ENCODE data around the gene MAP1B. TPM values are rescaled to one million over a fixed set of nuclear protein-coding genes. Genes with fewer than 3 reads are reported as not detected.

The MAP1B gene
- polyA plus RNA-seq, 2 of the 4 experiments (the other 2 are of a cell fraction) = 40.2 to 73.0 TPM

DNA sequence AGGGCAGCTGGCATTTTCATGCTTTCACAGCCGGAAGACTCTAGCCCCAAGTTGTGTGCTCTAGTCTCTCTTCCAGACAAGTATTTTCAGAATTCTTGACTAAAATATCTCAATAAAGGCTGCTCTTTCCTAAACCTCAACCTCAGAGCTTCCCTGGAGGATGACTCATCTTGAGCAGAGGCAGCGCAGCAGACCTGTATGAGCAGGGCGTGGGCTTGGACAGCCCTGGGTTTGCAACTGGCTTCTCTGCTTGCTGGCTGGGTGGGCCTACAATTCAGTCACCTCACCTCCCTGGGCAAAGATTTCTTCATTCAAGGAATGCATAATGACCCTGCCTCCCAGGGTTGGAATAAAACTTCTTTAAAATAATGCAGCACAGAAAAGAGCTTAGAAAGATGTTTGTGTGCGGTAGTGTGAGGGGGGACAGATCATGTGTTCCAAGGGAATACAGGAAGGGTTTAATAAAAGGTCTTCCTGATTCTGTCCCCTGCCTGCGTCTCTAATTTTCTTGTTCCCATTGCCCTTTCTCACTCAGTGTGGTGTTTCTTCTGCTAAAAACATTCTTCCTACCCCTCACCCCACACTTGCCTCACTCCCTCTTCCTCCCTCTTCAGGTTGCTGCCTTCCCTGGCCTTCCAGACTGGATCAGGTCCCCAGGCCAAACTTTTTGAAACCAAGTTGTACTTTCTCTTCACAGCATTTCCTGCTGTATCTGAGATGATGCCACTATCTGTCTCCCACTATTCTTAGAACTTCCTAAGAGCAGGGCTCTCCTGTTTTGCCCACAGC lies 39.4 kb upstream of the MAP1B start:
- DNase-seq (ENCODE audit: low read depth in 1 of 2, low spot score in 1 of 2) (peak; percentile 63 to 85), ATAC-seq (peak; percentile 90 to 95), FAIRE-seq (peak; percentile 54)
- Histone ChIP-seq H3K27ac (peak overlapping the region; percentile 87 to 93), H3K4me1 (peaks cover 57% of the 10 kb centered on the region), H3K4me3 (no peak overlapping the region; the same call in 2 of the 3 replicates), H3K9me3 (no peaks in the 10 kb centered on the region), H3K4me2 (peak overlapping the region; percentile 84)
- CTCF ChIA-PET = interaction anchor here (0.7 to 1.9 kb wide), 10 partner anchors 42 to 290 kb away, joined by 3 to 5 read pairs (median 4); no protein-coding TSS in a partner anchor
- WGBS (ENCODE audit: missing lambda C conversion rate) = 11% methylated on average over 5 of the region's 5 CpGs
- POLR2A ChIA-PET = interaction anchor here (0.6 to 3.6 kb wide), 11 partner anchors 11 to 285 kb away, joined by 3 to 70 read pairs (median 4); partner anchors contain the start of gene MAP1B
- TF ChIP-seq RFX5 (IDR thresholded peaks at IDR 0.05) (no peak), HOXB13 (CRISPR knock-in tag; IDR thresholded peaks at IDR 0.05; ENCODE audit: low read depth) (0 out of 2 replicates have a peak, but pooled peaks have one; percentile 31), RAD21 (conservative IDR thresholded peaks at IDR 0.05 in 1 of 2, IDR thresholded peaks at IDR 0.05 in 1 of 2) (peak; percentile 13 to 39; a peak in 2 of 5 replicates), SMC3 (IDR thresholded peaks at IDR 0.05) (0 out of 3 replicates have a peak, but pooled peaks have one; percentile 21), NR3C1 (IDR thresholded peaks at IDR 0.05) (no peak), GATA3 (IDR thresholded peaks at IDR 0.05; ENCODE audit: borderline replicate concordance) (peak; percentile 37; the same call in 1 of the 2 replicates), MAFK (IDR thresholded peaks at IDR 0.05; ENCODE audit: partially characterized antibody) (peak; percentile 19), CEBPB (IDR thresholded peaks at IDR 0.05) (peak; percentile 62 to 76; a peak in 3 of 4 replicates), EP300 (IDR thresholded peaks at IDR 0.05) (peak; percentile 68 to 80; a peak in 3 of 5 replicates), ZC3H11A (IDR thresholded peaks at IDR 0.05) (no peak), JUN (IDR thresholded peaks at IDR 0.05) (peak in 1 of 2 experiments; percentile 63; a peak in 4 of 5 replicates), HDAC2 (IDR thresholded peaks at IDR 0.05) (no peak), JUNB (IDR thresholded peaks at IDR 0.05) (peak; percentile 73), KDM1A (IDR thresholded peaks at IDR 0.05; ENCODE audit: low read depth) (no peak), FOSL2 (IDR thresholded peaks at IDR 0.05) (peak; percentile 77; the same call in 1 of the 2 replicates), FOSL2 (CRISPR knock-in tag; IDR thresholded peaks at IDR 0.05) (peak; percentile 96)
- TF ChIP-seq, protein P1, sequence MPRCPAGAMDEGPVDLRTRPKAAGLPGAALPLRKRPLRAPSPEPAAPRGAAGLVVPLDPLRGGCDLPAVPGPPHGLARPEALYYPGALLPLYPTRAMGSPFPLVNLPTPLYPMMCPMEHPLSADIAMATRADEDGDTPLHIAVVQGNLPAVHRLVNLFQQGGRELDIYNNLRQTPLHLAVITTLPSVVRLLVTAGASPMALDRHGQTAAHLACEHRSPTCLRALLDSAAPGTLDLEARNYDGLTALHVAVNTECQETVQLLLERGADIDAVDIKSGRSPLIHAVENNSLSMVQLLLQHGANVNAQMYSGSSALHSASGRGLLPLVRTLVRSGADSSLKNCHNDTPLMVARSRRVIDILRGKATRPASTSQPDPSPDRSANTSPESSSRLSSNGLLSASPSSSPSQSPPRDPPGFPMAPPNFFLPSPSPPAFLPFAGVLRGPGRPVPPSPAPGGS (IDR thresholded peaks at IDR 0.05) = 0 out of 3 replicates have a peak, but pooled peaks have one; percentile 55
- TF ChIP-seq, protein P2, sequence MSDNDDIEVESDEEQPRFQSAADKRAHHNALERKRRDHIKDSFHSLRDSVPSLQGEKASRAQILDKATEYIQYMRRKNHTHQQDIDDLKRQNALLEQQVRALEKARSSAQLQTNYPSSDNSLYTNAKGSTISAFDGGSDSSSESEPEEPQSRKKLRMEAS (IDR thresholded peaks at IDR 0.05) = 0 out of 2 replicates have a peak, but pooled peaks have one; percentile 26
- TF ChIP-seq, protein P3, sequence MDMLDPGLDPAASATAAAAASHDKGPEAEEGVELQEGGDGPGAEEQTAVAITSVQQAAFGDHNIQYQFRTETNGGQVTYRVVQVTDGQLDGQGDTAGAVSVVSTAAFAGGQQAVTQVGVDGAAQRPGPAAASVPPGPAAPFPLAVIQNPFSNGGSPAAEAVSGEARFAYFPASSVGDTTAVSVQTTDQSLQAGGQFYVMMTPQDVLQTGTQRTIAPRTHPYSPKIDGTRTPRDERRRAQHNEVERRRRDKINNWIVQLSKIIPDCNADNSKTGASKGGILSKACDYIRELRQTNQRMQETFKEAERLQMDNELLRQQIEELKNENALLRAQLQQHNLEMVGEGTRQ (IDR thresholded peaks at IDR 0.05) = no peak

DNA sequence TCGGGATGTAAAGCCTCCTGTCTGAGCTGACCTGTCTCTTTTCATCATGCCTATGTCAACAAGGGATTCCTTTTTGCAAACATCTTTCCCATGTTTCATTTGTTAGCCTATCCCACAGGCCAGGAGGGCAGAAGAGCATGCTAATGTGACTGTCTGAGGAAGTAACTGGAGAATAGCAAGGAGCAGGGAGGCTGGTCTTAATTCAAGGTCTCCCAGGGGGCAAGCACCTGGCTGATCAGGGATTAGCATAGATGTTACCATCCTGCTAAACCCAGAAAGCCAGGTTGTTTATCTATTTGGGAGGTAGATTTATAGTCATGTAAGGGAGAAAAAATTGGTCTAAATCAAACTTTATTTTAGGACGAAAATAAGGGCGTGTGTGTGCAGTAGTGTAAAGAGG lies 36.7 kb upstream of the MAP1B start:
- Histone ChIP-seq H3K9me3 (no peaks in the 10 kb centered on the region), H3K27ac (peak overlapping the region; percentile 9 to 55; a peak in 4 of 6 replicates), H3K4me3 (no peak overlapping the region), H3K4me2 (peak overlapping the region; percentile 17; the same call in 2 of the 3 replicates), H3K4me1 (peaks cover 42% of the 10 kb centered on the region)
- ATAC-seq (no peak), FAIRE-seq (no peak), DNase-seq (ENCODE audit: low read depth in 1 of 2, low spot score in 1 of 2) (peak in 1 of 2 experiments; percentile 27)
- POLR2A ChIA-PET = interaction anchor here (0.5 kb wide), 1 partner anchor 38 kb away, joined by 4 read pairs; no protein-coding TSS in a partner anchor
- CTCF ChIA-PET = no interaction called here
- WGBS (ENCODE audit: missing lambda C conversion rate) = 59% methylated on average over 3 of the region's 3 CpGs
- TF ChIP-seq HOXA7 (CRISPR knock-in tag; IDR thresholded peaks at IDR 0.05) (no peak), KDM5A (IDR thresholded peaks at IDR 0.05) (no peak), ZSCAN20 (CRISPR knock-in tag; IDR thresholded peaks at IDR 0.05) (no peak), FOSB (CRISPR knock-in tag; IDR thresholded peaks at IDR 0.05) (no peak), FOXS1 (CRISPR knock-in tag; IDR thresholded peaks at IDR 0.05) (no peak), POLR2AphosphoS2 (conservative IDR thresholded peaks at IDR 0.05; ENCODE audit: low read length) (no peak), ESRRA (IDR thresholded peaks at IDR 0.05; ENCODE audit: borderline replicate concordance, low read length) (no peak), MAZ (IDR thresholded peaks at IDR 0.05; ENCODE audit: borderline replicate concordance, low read depth, low read length) (no peak), BHLHE40 (IDR thresholded peaks at IDR 0.05; ENCODE audit: low read depth, low read length) (no peak), JUNB (IDR thresholded peaks at IDR 0.05) (no peak), SREBF2 (IDR thresholded peaks at IDR 0.05) (no peak), MYC (IDR thresholded peaks at IDR 0.05; ENCODE audit: borderline replicate concordance, low read length) (no peak), CBX8 (IDR thresholded peaks at IDR 0.05) (no peak)
- TF ChIP-seq, protein P4, sequence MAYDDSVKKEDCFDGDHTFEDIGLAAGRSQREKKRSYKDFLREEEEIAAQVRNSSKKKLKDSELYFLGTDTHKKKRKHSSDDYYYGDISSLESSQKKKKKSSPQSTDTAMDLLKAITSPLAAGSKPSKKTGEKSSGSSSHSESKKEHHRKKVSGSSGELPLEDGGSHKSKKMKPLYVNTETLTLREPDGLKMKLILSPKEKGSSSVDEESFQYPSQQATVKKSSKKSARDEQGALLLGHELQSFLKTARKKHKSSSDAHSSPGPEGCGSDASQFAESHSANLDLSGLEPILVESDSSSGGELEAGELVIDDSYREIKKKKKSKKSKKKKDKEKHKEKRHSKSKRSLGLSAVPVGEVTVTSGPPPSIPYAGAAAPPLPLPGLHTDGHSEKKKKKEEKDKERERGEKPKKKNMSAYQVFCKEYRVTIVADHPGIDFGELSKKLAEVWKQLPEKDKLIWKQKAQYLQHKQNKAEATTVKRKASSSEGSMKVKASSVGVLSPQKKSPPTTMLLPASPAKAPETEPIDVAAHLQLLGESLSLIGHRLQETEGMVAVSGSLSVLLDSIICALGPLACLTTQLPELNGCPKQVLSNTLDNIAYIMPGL (CRISPR knock-in tag; IDR thresholded peaks at IDR 0.05; ENCODE audit: borderline replicate concordance) = no peak
- TF ChIP-seq, protein P5, sequence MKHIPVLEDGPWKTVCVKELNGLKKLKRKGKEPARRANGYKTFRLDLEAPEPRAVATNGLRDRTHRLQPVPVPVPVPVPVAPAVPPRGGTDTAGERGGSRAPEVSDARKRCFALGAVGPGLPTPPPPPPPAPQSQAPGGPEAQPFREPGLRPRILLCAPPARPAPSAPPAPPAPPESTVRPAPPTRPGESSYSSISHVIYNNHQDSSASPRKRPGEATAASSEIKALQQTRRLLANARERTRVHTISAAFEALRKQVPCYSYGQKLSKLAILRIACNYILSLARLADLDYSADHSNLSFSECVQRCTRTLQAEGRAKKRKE (CRISPR knock-in tag; IDR thresholded peaks at IDR 0.05; ENCODE audit: low read depth) = no peak
- TF ChIP-seq, protein P6, sequence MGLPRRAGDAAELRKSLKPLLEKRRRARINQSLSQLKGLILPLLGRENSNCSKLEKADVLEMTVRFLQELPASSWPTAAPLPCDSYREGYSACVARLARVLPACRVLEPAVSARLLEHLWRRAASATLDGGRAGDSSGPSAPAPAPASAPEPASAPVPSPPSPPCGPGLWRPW (IDR thresholded peaks at IDR 0.05) = no peak
